Heart left ventricle (tissue), 13 donors: ENCODE results near the gene TMEM37.

Source experiments
- CTCF ChIP-seq, 12 donors: fragments of 200-600 bp; sonication (generic) in 4 of 12; IDR thresholded peaks; one replicate each; pipeline versions ENCODE4 v1.5.0 to v1.8.0; 2018 to 2022; ENCODE audit warnings: antibody characterized with exemption in 12 of 12, mild to moderate bottlenecking in 5 of 12
- POLR2A ChIP-seq, 2 donors: fragments of 450-650 bp; IDR thresholded peaks; one replicate each; pipeline ENCODE4 v1.6.1; 2017; ENCODE audit warnings: antibody characterized with exemption in 2 of 2, mild to moderate bottlenecking in 2 of 2, moderate library complexity in 2 of 2
- donor health status: ischemic (EF 13 %, LVEDD 7.1; RV severe dilation, severe dysfunction).
- donor health status: DM: no; HTN: yes; CAD: no.
- donor health status: DM: no; HTN: no; CAD: no.
- donor health status: ischemic (EF 25% LVEDD 6.9; RV normal size, moderate dysfunction).
- donor health status: ischemic (EF 25% LVEDD 5.7; RV mildly dilated, moderate dysfunction).
- donor health status: ischemic (EF 35%, LVEDD 5.7; RV mildly dilated, moderate dysfunction).
- donor health status: nonischemic (EF 11% LVEDD 7.7; RV severe dilation, severe dysfunction).
- donor health status: DM: yes; HTN: yes; CAD: no.
- donor health status: PGD.
- donor health status: ischemic (EF 29% LVEDD 5.4; RV normal size, mild dysfunction).
- donor health status: nonischemic (EF 23%, LVEDD 6.1; RV moderate dilation, normal function).

GRCh38 chr2:119483896-119484718 is 52.5 kb downstream of the TMEM37 start:
- TF ChIP-seq POLR2A (IDR thresholded peaks at IDR 0.05), result no peak
- no peak for TF ChIP-seq CTCF (IDR thresholded peaks at IDR 0.05)
